ENCODE measurements around the gene SLC35D2.

The SLC35D2 gene

DNA sequence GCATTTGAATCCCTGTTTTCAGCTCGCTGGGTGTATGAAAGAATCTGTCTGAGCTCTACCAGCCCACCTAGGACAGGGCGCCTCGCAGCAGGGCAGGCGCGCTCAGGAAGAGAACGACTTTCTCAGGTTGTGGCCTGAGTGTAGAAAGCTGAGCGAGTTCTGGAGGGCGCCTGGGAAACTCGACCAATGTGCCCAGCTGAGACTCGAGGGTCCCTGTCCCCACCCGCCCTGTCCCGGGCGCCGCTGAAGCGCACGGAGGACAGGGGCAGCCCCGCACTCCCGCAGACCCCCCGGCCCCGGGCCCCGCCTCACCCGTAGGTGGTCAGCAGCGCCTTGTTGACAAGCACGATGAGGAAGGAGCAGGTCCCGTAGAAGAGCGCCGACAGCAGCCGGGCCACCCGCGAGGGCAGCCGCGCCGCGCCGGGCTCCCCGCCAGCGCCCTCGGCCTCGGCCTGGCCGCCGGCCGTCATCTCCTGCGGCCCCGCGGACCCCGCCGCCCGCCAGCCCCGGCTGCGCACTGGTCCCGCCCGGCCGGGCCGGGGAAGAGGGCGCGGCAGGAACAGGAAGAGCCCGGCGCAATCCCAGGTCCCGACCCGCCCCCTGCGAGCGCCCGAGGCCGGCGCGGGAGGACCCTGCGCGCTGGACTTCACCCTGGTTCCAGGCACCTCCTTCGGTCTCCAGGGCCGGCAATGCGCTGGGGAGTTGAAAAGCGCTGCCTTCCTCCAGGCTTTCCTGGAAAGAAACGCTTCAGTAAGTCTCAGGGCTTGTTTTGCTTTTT lies at the start of gene SLC35D2:
SLC35D2 (minus strand) TSS at position 547 of the 778 bp plus-strand sequence; CDS start at position 470, 77 bp downstream.
- peaks cover 6 to 10% of the 10 kb centered on the region in 2 donors for H3K4me1 ChIP-seq (ENCODE audit: control insufficient read depth in 1 of 2, insufficient read depth in 2 of 2, low read length in 2 of 2)
- peak within 1 kb of the TSS; percentile 88 for H3K27ac ChIP-seq (ENCODE audit: low read length)
- H3K36me3 ChIP-seq (ENCODE audit: control insufficient read depth in 1 of 2, insufficient read depth in 2 of 2, low read length in 2 of 2), result no peaks in the 10 kb centered on the region
- no peaks in the 10 kb centered on the region for H3K9me3 ChIP-seq (ENCODE audit: control insufficient read depth in 1 of 2, low read length in 2 of 2)
- H3K4me3 ChIP-seq (ENCODE audit: low read depth in 1 of 2, low read length in 2 of 2), result peak within 1 kb of the TSS; percentile 79 to 96
- H3K27me3 ChIP-seq (ENCODE audit: low read depth, low read length), result no peaks in the 10 kb centered on the region

GRCh38 chr9:96430377-96430776 lies 46.9 kb upstream of the SLC35D2 start:
- peaks cover 0 to 5% of the 10 kb centered on the region in 2 donors for H3K9me3 ChIP-seq (ENCODE audit: control insufficient read depth in 1 of 2, low read length in 2 of 2)
- no peaks in the 10 kb centered on the region for H3K36me3 ChIP-seq (ENCODE audit: control insufficient read depth in 1 of 2, insufficient read depth in 2 of 2, low read length in 2 of 2)
- no peak overlapping the region for H3K4me3 ChIP-seq (ENCODE audit: low read depth in 1 of 2, low read length in 2 of 2)
- H3K4me1 ChIP-seq (ENCODE audit: control insufficient read depth in 1 of 2, insufficient read depth in 2 of 2, low read length in 2 of 2), result no peaks in the 10 kb centered on the region
- H3K27ac ChIP-seq (ENCODE audit: low read length), result no peak overlapping the region
- H3K27me3 ChIP-seq (ENCODE audit: low read depth, low read length), result no peaks in the 10 kb centered on the region

DNA sequence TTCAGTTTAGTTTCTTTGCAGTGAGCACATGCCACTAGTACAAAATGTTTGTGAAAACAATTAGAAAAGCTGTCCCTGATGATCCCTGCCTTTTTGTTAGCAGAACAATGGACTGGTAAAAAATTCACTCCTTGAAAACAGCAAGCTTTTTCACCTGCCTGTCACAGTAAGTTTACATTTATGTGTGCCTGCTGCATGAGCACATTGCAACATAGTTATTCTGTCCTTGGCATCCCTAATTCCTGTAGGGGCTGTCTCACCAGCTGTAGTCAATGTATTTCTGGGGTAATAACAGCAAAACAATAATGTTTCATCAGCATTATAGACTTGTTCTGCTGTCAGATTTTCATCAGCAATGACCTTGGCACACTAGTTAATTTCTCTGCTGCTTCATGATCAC lies 46.2 kb upstream of the SLC35D2 start:
- Histone ChIP-seq H3K36me3 (ENCODE audit: control insufficient read depth in 1 of 2, insufficient read depth in 2 of 2, low read length in 2 of 2) (no peaks in the 10 kb centered on the region), H3K27ac (ENCODE audit: low read length) (no peak overlapping the region), H3K27me3 (ENCODE audit: low read depth, low read length) (no peaks in the 10 kb centered on the region), H3K9me3 (ENCODE audit: control insufficient read depth in 1 of 2, low read length in 2 of 2) (peaks cover 0 to 1% of the 10 kb centered on the region in 2 donors), H3K4me3 (ENCODE audit: low read depth in 1 of 2, low read length in 2 of 2) (no peak overlapping the region), H3K4me1 (ENCODE audit: control insufficient read depth in 1 of 2, insufficient read depth in 2 of 2, low read length in 2 of 2) (no peaks in the 10 kb centered on the region)

- Histone ChIP-seq H3K9me3 (ENCODE audit: control insufficient read depth in 1 of 2, low read length in 2 of 2) (no peaks in the 10 kb centered on the region), H3K4me1 (ENCODE audit: control insufficient read depth in 1 of 2, insufficient read depth in 2 of 2, low read length in 2 of 2) (peaks cover 0 to 4% of the 10 kb centered on the region in 2 donors), H3K27me3 (ENCODE audit: low read depth, low read length) (no peaks in the 10 kb centered on the region), H3K36me3 (ENCODE audit: control insufficient read depth in 1 of 2, insufficient read depth in 2 of 2, low read length in 2 of 2) (no peaks in the 10 kb centered on the region), H3K4me3 (ENCODE audit: low read depth in 1 of 2, low read length in 2 of 2) (no peak overlapping the region), H3K27ac (ENCODE audit: low read length) (no peak overlapping the region)
Observed at GRCh38 chr9:96425500-96426169, 42.1 kb upstream of the SLC35D2 start.

DNA sequence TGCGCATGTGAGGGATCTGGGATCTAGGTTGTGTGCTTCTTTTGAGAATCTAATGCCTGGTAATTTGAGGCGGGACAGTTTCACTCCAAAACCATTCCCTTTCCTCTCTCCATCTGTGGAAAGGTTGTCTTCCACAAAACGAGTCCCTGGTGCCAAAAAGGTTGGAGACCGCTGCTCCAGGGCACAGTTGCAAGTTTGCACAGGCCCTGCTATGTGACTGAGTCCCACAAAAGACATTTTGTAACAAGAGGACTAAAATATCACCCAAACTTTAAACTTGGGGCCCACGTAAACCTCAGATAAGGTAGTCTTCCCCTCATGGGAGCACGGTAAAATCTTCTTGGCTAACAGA lies 40.5 kb upstream of the SLC35D2 start:
- Histone ChIP-seq H3K36me3 (ENCODE audit: control insufficient read depth in 1 of 2, insufficient read depth in 2 of 2, low read length in 2 of 2) (no peaks in the 10 kb centered on the region), H3K4me1 (ENCODE audit: control insufficient read depth in 1 of 2, insufficient read depth in 2 of 2, low read length in 2 of 2) (peaks cover 5 to 18% of the 10 kb centered on the region in 2 donors), H3K4me3 (ENCODE audit: low read depth in 1 of 2, low read length in 2 of 2) (no peak overlapping the region), H3K27ac (ENCODE audit: low read length) (no peak overlapping the region), H3K9me3 (ENCODE audit: control insufficient read depth in 1 of 2, low read length in 2 of 2) (no peaks in the 10 kb centered on the region), H3K27me3 (ENCODE audit: low read depth, low read length) (no peaks in the 10 kb centered on the region)

GRCh38 chr9:96423322-96423984 lies 39.9 kb upstream of the SLC35D2 start:
- Histone ChIP-seq H3K27ac (ENCODE audit: low read length) (no peak overlapping the region), H3K4me1 (ENCODE audit: control insufficient read depth in 1 of 2, insufficient read depth in 2 of 2, low read length in 2 of 2) (peaks cover 5 to 18% of the 10 kb centered on the region in 2 donors), H3K9me3 (ENCODE audit: control insufficient read depth in 1 of 2, low read length in 2 of 2) (no peaks in the 10 kb centered on the region), H3K36me3 (ENCODE audit: control insufficient read depth in 1 of 2, insufficient read depth in 2 of 2, low read length in 2 of 2) (no peaks in the 10 kb centered on the region), H3K4me3 (ENCODE audit: low read depth in 1 of 2, low read length in 2 of 2) (no peak overlapping the region), H3K27me3 (ENCODE audit: low read depth, low read length) (no peaks in the 10 kb centered on the region)

GRCh38 chr9:96420468-96421219 lies 37.1 kb upstream of the SLC35D2 start:
- no peaks in the 10 kb centered on the region for H3K27me3 ChIP-seq (ENCODE audit: low read depth, low read length)
- peak overlapping the region; percentile 78 for H3K27ac ChIP-seq (ENCODE audit: low read length)
- no peak overlapping the region for H3K4me3 ChIP-seq (ENCODE audit: low read depth in 1 of 2, low read length in 2 of 2)
- H3K9me3 ChIP-seq (ENCODE audit: control insufficient read depth in 1 of 2, low read length in 2 of 2), result no peaks in the 10 kb centered on the region
- peaks cover 5 to 26% of the 10 kb centered on the region in 2 donors for H3K4me1 ChIP-seq (ENCODE audit: control insufficient read depth in 1 of 2, insufficient read depth in 2 of 2, low read length in 2 of 2)
- H3K36me3 ChIP-seq (ENCODE audit: control insufficient read depth in 1 of 2, insufficient read depth in 2 of 2, low read length in 2 of 2), result no peaks in the 10 kb centered on the region

GRCh38 chr9:96419691-96419969 lies 36.1 kb upstream of the SLC35D2 start:
- no peaks in the 10 kb centered on the region for H3K36me3 ChIP-seq (ENCODE audit: control insufficient read depth in 1 of 2, insufficient read depth in 2 of 2, low read length in 2 of 2)
- H3K4me3 ChIP-seq (ENCODE audit: low read depth in 1 of 2, low read length in 2 of 2), result peak overlapping the region; percentile 70 to 97
- H3K27ac ChIP-seq (ENCODE audit: low read length), result peak overlapping the region; percentile 78
- no peaks in the 10 kb centered on the region for H3K9me3 ChIP-seq (ENCODE audit: control insufficient read depth in 1 of 2, low read length in 2 of 2)
- no peaks in the 10 kb centered on the region for H3K27me3 ChIP-seq (ENCODE audit: low read depth, low read length)
- H3K4me1 ChIP-seq (ENCODE audit: control insufficient read depth in 1 of 2, insufficient read depth in 2 of 2, low read length in 2 of 2), result peaks cover 5 to 26% of the 10 kb centered on the region in 2 donors

GRCh38 chr9:96418920-96419690 lies 35.6 kb upstream of the SLC35D2 start:
- peak overlapping the region; percentile 78 for H3K27ac ChIP-seq (ENCODE audit: low read length)
- no peaks in the 10 kb centered on the region for H3K9me3 ChIP-seq (ENCODE audit: control insufficient read depth in 1 of 2, low read length in 2 of 2)
- peak overlapping the region; percentile 70 to 97 for H3K4me3 ChIP-seq (ENCODE audit: low read depth in 1 of 2, low read length in 2 of 2)
- peaks cover 6 to 26% of the 10 kb centered on the region in 2 donors for H3K4me1 ChIP-seq (ENCODE audit: control insufficient read depth in 1 of 2, insufficient read depth in 2 of 2, low read length in 2 of 2)
- H3K27me3 ChIP-seq (ENCODE audit: low read depth, low read length), result no peaks in the 10 kb centered on the region
- H3K36me3 ChIP-seq (ENCODE audit: control insufficient read depth in 1 of 2, insufficient read depth in 2 of 2, low read length in 2 of 2), result no peaks in the 10 kb centered on the region

- peak within 1 kb of the TSS; percentile 85 to 97 for H3K4me3 ChIP-seq (ENCODE audit: low read depth in 1 of 2, low read length in 2 of 2)
- H3K27me3 ChIP-seq (ENCODE audit: low read depth, low read length), result no peaks in the 10 kb centered on the region
- H3K9me3 ChIP-seq (ENCODE audit: control insufficient read depth in 1 of 2, low read length in 2 of 2), result no peaks in the 10 kb centered on the region
- H3K27ac ChIP-seq (ENCODE audit: low read length), result peak within 1 kb of the TSS; percentile 92
- H3K36me3 ChIP-seq (ENCODE audit: control insufficient read depth in 1 of 2, insufficient read depth in 2 of 2, low read length in 2 of 2), result no peaks in the 10 kb centered on the region
- H3K4me1 ChIP-seq (ENCODE audit: control insufficient read depth in 1 of 2, insufficient read depth in 2 of 2, low read length in 2 of 2), result peaks cover 8 to 26% of the 10 kb centered on the region in 2 donors
Observed at GRCh38 chr9:96418083-96418919, 34.8 kb upstream of the SLC35D2 start, which contains the start of gene ZNF367. ZNF367 (minus strand) TSS chr9:96418370; CDS start chr9:96418032, 338 bp downstream.

Measured in muscle layer of duodenum (tissue), 2 donors.